CD4-positive, alpha-beta T cell treated with Interleukin-1 beta for 1 hour (primary cell): Measurements from ENCODE around the gene UBE2G1.

Experiments
- DNase-seq, 2 donors: peaks; one replicate each; pipeline ENCODE4 v3.0.0-alpha.2; 2020 to 2022

The UBE2G1 gene

DNA sequence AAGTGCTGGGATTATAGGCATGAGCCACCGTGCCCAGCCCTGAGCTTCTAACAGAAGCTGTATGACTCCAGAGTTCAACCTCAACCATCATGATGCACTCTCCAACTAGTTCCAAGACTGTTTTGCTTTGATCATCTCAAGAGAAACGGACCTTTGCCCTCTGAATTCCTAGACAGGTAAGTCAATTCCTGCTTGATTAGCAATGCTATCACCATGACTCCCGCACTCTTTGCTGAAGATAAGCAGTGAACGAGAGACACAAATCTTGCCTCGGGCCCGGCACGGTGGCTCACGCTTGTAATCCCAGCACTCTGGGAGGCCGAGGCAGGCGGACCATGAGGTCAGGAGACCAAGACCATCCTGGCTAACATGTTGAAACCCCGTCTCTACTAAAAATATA lies 124.9 kb downstream of the UBE2G1 start:
- no peak for DNase-seq

DNA sequence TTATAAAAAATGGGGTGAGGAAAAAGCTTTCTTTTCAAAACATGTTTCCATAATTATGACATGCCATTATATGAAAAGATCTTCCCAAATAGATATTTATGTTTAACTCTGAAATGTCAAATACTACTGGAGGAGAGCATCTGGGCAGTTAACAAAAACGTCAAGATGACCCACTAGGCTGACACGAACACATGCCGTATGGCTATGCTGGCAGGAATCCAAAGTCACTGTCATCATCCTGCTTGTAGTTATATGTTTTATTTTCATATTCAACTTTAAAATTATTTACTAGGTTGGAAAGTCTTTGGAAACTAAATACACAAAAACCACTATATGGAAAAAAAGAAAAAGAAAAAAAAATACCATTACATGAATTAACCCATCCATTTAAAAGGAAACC lies 130.0 kb downstream of the UBE2G1 start:
- no peak for DNase-seq

DNA sequence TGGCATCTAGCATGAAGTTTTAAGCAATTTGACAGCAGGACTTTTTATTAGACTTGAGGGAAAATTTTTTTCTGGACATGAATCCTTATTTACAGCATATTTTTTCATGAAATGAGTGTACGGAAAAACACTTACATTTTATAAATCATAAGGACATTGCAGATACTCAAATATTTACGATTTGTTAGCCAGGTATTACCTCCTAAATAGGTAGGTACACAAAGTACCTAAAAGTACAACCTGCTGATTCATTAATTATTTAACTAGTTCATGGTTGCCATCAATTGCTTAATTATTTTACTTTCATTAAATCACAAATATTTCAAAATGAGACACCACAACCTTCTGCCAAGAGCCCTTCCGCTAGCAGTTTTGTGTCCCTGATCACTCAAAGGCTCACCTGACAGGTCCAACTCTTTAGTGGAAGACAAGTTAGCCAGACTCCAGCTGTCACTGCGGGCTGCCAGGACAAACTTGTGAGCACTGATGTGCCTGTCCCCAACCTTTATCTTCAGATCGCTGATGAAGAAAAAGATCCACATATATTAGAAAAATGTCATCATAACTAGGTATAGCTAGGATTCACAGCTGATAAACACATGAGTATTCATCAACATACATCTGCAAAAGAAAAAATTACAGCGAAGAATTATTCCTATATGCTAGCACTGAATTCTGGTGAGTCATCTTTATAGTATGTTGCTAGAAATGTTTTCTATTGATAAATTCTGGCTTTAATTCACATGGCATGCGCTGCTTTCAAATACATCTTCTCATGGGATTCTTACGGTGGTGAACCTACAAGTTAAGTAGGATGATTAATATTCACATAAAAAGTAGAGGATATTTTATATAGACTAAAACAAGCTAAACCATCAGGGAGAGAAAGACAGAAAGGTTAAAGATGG lies 130.8 kb downstream of the UBE2G1 start:
- no peak for DNase-seq

DNA sequence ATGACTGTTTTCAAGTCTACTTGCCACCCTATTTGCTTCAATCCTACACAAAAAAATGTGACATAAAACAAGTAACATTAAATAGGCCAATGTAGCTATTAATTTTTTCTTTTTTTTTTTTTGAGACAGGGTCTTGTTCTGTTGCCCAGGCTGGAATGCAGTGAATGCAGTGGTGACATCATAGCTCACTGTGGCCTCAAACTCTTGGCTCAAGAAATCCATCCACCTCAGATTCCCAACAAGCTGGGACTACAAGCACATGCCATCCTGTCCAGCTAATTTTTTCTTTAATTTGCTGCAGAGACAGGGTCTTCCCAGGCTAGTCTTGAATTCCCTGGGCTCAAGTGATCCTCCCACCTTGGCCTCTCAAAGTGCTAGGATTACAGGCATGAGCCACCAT lies 132.1 kb downstream of the UBE2G1 start:
- DNase-seq: no peak

DNA sequence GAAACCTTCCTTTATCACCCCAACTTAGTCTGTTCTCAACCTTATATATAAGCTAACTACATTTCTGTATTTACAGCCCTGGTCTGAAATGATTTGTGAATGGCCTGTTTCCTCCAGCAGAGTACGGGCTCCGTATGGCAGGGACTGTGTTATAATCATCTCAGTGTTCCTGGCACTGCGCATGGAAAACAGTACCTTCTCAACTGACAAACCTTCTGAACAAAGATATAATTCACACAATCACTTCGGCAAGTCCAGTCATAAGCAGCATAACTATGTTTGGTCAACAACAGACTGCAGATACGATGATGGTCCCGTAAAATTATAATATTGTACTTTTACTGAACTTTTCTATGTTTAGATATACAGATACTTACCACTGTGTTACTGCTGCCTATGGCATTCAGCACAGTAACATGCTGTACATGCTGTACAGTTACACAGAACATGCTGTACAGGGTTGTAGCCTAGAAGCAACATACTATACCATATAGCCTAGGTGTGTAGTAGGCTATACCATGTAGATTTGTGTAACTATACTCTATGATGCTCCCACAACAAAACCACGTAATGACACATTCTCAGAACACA lies 132.7 kb downstream of the UBE2G1 start:
- no peak for DNase-seq

DNA sequence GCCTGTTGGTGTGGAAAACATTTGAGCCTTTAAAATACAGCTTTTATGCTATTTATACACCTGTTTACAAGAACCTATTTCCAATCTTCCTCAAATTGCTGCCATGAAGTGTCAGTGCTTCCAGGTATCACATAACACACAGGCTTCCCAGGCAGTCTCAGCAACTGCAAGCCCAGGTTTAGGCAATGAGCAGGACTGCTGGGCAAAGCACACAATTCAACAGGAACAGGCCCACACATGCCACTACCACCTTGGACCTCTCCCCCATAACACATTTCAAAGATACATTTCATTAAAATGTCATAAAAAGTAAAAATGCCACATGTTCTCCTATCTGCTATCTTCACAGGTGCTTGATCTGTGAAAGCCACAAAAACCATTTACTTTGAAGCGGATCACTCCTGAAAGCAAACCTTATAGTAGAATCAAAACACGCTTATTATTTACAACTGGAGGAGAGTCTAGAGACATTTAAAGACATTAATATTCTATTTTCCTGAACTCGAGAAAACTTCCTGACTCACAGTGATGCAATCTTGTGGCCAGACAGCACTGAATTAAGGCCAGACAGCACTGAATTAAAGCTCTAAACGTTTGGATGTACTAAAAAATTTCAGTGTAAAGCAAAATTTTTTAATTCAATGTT lies 134.2 kb downstream of the UBE2G1 start:
- DNase-seq: peak in 1 of 2 donors; percentile 11

DNA sequence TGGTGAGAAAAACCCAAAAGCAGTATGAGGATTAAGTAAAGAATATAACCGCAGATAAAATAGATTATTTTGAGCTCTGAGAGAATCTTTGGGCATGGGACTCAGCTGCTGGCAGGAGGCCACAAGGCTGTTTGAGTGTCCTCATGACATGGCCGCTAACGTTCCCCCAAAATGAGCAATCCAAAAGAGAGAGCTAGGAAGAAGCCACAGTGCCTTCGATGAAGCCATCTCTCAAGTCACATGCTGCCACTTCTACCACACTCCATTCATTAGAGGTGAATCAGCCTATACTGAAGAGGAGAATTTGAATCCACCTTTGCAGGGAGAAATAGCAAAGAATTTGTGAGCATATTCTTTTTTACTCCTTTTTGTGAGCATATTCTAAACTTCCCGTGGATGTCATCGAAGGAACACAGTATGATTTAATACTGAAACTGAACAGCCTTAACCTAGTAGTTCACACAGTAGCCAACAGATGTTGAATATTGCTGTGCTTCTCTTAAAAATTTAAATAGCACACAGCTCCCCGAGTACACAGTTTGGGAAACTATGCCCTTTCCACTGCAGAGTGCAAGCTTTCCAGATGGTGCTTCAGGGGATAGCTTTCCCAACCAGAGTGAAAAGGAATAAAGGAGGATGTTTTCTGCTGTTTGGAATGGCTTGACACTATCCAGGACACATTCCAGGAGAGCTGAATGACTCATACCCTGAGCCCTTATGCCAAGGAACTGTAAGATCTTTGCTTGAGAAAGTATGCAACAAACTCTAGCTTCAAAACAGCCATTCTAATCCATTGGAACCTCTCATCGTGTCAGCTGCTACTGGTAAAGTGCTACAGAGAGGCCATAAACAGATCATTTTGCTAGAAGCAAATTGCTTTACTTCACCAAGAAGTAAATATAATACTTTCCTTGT lies 136.6 kb downstream of the UBE2G1 start:
- DNase-seq: no peak

DNA sequence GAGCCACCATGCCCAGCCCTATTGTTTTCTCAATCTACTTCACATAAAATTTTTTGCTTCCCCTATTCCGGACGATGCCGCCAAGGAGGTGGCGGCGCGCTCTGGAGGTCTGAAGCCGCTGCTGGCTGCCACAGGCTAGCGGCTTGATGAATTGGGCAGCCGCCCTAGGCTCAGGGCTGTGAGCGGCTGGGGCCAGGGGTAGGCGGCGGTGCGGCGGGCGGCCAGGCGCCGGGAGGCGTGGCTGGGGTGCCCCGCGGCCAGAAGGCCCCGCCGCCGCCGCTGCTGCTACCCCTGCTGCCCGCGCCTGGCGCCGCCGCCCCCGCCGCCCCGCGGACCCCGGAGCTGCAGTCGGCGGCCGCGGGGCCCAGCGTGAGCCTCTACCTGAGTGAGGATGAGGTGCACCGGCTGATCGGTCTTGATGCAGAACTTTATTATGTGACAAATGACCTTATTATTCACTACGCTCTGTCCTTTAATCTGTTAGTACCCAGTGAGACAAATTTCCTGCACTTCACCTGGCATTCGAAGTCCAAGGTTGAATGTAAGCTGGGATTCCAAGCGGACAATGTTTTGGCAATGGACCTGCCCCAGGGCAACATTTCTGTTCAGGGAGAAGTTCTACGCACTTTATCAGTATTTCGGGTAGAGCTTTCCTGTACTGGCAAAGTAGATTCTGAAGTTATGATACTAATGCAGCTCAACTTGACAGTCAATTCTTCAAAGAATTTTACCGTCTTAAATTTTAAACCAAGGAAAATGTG lies 144.4 kb downstream of the UBE2G1 start:
- DNase-seq: no peak

DNA sequence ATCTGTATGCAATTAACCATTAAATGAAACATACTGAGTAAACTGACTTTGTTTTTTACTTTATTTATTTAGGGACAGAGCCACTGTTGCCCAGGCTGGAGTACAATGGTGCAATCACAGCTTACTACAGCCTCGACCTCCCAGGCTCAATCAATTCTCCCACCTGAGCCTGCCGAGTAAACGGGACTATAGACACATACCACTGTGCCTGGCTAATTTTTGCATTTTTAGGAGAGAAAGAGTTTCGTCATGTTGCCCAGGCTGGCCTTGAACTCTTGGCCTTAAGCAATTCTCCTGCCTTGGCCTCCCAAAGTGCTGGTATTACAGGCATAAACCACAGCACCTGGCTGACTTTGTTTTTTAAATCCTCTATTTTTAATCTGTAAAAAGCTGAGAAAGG lies 145.3 kb downstream of the UBE2G1 start:
- DNase-seq: no peak

DNA sequence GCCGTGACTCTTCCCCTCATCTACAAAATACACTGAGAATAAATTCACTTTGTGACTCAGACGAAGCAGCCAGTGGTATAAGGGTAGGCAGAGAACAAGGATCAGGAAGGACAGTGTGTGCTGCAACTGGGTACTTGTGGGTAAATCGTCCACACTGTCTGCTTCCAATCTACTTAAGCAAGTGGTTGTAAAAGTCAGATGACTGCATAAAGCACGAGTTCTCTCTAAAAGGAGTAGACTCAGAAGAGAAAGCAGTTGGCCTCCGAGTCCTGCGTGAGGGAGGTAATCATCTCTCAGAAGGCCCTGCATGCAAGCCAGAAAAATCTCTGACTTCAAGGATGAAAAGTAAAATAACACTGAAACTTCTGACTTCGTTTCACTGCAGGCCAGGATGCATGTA lies 145.8 kb downstream of the UBE2G1 start:
- DNase-seq: no peak
